HG02798 (cell line): Measurements from ENCODE around the gene DIP2C.
"Not testable (repeated sequence)": the region's sequence is repeated elsewhere in the genome, so short reads cannot be mapped to it uniquely, and the experiment has no call there.

ENCODE experiments used
- ATAC-seq: cut with Tn5 transposase; IDR thresholded peaks from one replicate; pipeline ENCODE4 v1.9.1; 2021; ENCODE audit warnings: mild to moderate bottlenecking; ENCODE audit not compliant: unreplicated experiment, poor library complexity

The DIP2C gene

GRCh38 chr10:644076-644942, 45.2 kb downstream of the DIP2C start:
- ATAC-seq, result no peak

GRCh38 chr10:642186-642890, 47.1 kb downstream of the DIP2C start:
- no peak for ATAC-seq

GRCh38 chr10:641149-642010, 48.1 kb downstream of the DIP2C start:
- no peak for ATAC-seq

GRCh38 chr10:640673-641045, 48.8 kb downstream of the DIP2C start:
- no peak for ATAC-seq

- no peak for ATAC-seq
Measured at GRCh38 chr10:639751-640672, 49.5 kb downstream of the DIP2C start.

- no peak for ATAC-seq
Measured at GRCh38 chr10:639001-639750, 50.3 kb downstream of the DIP2C start.

GRCh38 chr10:637771-638195, 51.7 kb downstream of the DIP2C start:
- ATAC-seq, result no peak

GRCh38 chr10:637221-637620, 52.2 kb downstream of the DIP2C start:
- no peak for ATAC-seq

GRCh38 chr10:636769-637168, 52.7 kb downstream of the DIP2C start:
- ATAC-seq, result no peak

GRCh38 chr10:636016-636730, 53.3 kb downstream of the DIP2C start:
- no peak for ATAC-seq

GRCh38 chr10:635088-635861, 54.2 kb downstream of the DIP2C start:
- ATAC-seq, result no peak

- ATAC-seq, result no peak
Measured at GRCh38 chr10:634256-634655, 55.2 kb downstream of the DIP2C start.

GRCh38 chr10:633279-634245, 55.9 kb downstream of the DIP2C start:
- ATAC-seq, result no peak

GRCh38 chr10:632807-633177, 56.7 kb downstream of the DIP2C start:
- ATAC-seq, result not testable (repeated sequence)

- not testable (repeated sequence) for ATAC-seq
Measured at GRCh38 chr10:632155-632806, 57.2 kb downstream of the DIP2C start.

- no peak for ATAC-seq
Measured at GRCh38 chr10:631266-631665, 58.2 kb downstream of the DIP2C start.
